Tibial artery (tissue), 4 donors: Measurements from ENCODE around the gene DHRSX.
"Not testable (repeated sequence)": the region's sequence is repeated elsewhere in the genome, so short reads cannot be mapped to it uniquely, and the experiment has no call there.

ENCODE experiments used
- DNase-seq, 2 donors: peaks; one replicate each; pipeline ENCODE4 v3.0.0-alpha.2; 2019
- H3K27ac ChIP-seq, 2 donors: fragments of 200-600 bp; sonication (generic) in 1 of 2; 1 replicate in 1 of 2; 2 replicates in 1 of 2; pipeline ENCODE4 v1.5.1; 2018 to 2019; ENCODE audit warnings: mild to moderate bottlenecking in 1 of 2
- H3K27me3 ChIP-seq, 2 donors: fragments of 200-600 bp; sonication (generic) in 1 of 2; one replicate each; pipeline versions ENCODE4 v1.5.1 to v1.6.0; 2016 to 2019
- H3K36me3 ChIP-seq, 3 donors: fragments of 200-600 bp; sonication (generic) in 2 of 3; one replicate each; pipeline ENCODE4 v1.5.1; 2016 to 2019; ENCODE audit warnings: mild to moderate bottlenecking in 2 of 3
- H3K4me1 ChIP-seq, 4 donors: fragments of 200-600 bp; sonication (generic) in 2 of 4; 1 replicate in 3 of 4; 2 replicates in 1 of 4; pipeline ENCODE4 v1.5.1; 2016 to 2019
- H3K4me3 ChIP-seq, 2 donors: fragments of 200-600 bp; sonication (generic) in 1 of 2; 1 replicate in 1 of 2; 2 replicates in 1 of 2; pipeline ENCODE4 v1.5.1; 2018 to 2019; ENCODE audit warnings: mild to moderate bottlenecking in 2 of 2
- H3K9me3 ChIP-seq, 3 donors: fragments of 200-600 bp; sonication (generic) in 1 of 3; one replicate each; pipeline ENCODE4 v1.5.1; 2016 to 2019
- CTCF ChIP-seq, 2 experiments: fragments of 200-600 bp in 1 of 2; fragments of 450-650 bp in 1 of 2; IDR thresholded peaks; one replicate each; pipeline ENCODE4 v1.5.1; 2017 to 2019; ENCODE audit warnings: antibody characterized with exemption in 2 of 2, mild to moderate bottlenecking in 1 of 2, moderate library complexity in 1 of 2
- intact Hi-C: fragments of 100-400 bp; cut with DNase I; formaldehyde crosslinking; loops from one replicate; pipeline ENCODE4 v1.15.0; 2023; ENCODE audit warnings: low total_unique reads

The DHRSX gene

GRCh38 chrX:2426289-2426882, 74.4 kb downstream of the DHRSX start:
- no peaks in the 10 kb centered on the region for H3K27me3 ChIP-seq
- H3K36me3 ChIP-seq, result peaks cover 5 to 31% (median 29%) of the 10 kb centered on the region in 3 donors
- intact Hi-C loops, result no loop called here
- no peaks in the 10 kb centered on the region for H3K4me1 ChIP-seq
- no peak overlapping the region for H3K27ac ChIP-seq
- H3K9me3 ChIP-seq, result no peaks in the 10 kb centered on the region
- TF ChIP-seq CTCF (IDR thresholded peaks at IDR 0.05), result no peak
- DNase-seq, result no peak
- H3K4me3 ChIP-seq, result no peak overlapping the region

- Histone ChIP-seq H3K4me1 (no peaks in the 10 kb centered on the region), H3K36me3 (peaks cover 5 to 33% (median 31%) of the 10 kb centered on the region in 3 donors), H3K27me3 (no peaks in the 10 kb centered on the region), H3K9me3 (no peaks in the 10 kb centered on the region), H3K27ac (no peak overlapping the region), H3K4me3 (no peak overlapping the region)
- TF ChIP-seq CTCF (IDR thresholded peaks at IDR 0.05), result no peak
- no peak for DNase-seq
- intact Hi-C loops, result no loop called here
These were observed 75.3 kb downstream of the DHRSX start for GRCh38 chrX:2425286-2426071.

- Histone ChIP-seq H3K4me1 (no peaks in the 10 kb centered on the region), H3K36me3 (peaks cover 5 to 33% (median 31%) of the 10 kb centered on the region in 3 donors), H3K4me3 (no peak overlapping the region), H3K27me3 (no peaks in the 10 kb centered on the region), H3K27ac (no peak overlapping the region), H3K9me3 (no peaks in the 10 kb centered on the region)
- TF ChIP-seq CTCF (IDR thresholded peaks at IDR 0.05), result no peak
- intact Hi-C loops, result no loop called here
- no peak for DNase-seq
These were observed 76.5 kb downstream of the DHRSX start for GRCh38 chrX:2424317-2424716.

- no peak overlapping the region for H3K27ac ChIP-seq
- TF ChIP-seq CTCF (IDR thresholded peaks at IDR 0.05), result no peak
- H3K27me3 ChIP-seq, result no peaks in the 10 kb centered on the region
- DNase-seq, result no peak
- H3K36me3 ChIP-seq, result peaks cover 5 to 33% (median 31%) of the 10 kb centered on the region in 3 donors
- intact Hi-C loops, result no loop called here
- no peaks in the 10 kb centered on the region for H3K4me1 ChIP-seq
- no peaks in the 10 kb centered on the region for H3K9me3 ChIP-seq
- H3K4me3 ChIP-seq, result no peak overlapping the region
These were observed 76.9 kb downstream of the DHRSX start for GRCh38 chrX:2423899-2424298.

- TF ChIP-seq CTCF (IDR thresholded peaks at IDR 0.05), result no peak
- H3K4me3 ChIP-seq, result no peak overlapping the region
- H3K27me3 ChIP-seq, result no peaks in the 10 kb centered on the region
- peaks cover 5 to 33% (median 31%) of the 10 kb centered on the region in 3 donors for H3K36me3 ChIP-seq
- DNase-seq, result no peak
- H3K4me1 ChIP-seq, result no peaks in the 10 kb centered on the region
- H3K27ac ChIP-seq, result no peak overlapping the region
- intact Hi-C loops, result no loop called here
- no peaks in the 10 kb centered on the region for H3K9me3 ChIP-seq
These were observed 77.5 kb downstream of the DHRSX start for GRCh38 chrX:2423282-2423681.

- H3K9me3 ChIP-seq, DNase-seq, H3K27ac ChIP-seq, H3K4me3 ChIP-seq, intact Hi-C loops, H3K4me1 ChIP-seq, H3K27me3 ChIP-seq: not testable (repeated sequence)
- H3K36me3 ChIP-seq, result peaks cover 0 to 20% (median 19%) of the 10 kb centered on the region in 3 donors
These were observed 81.4 kb downstream of the DHRSX start for GRCh38 chrX:2419418-2419817.
